ENCODE data around the gene EFCAB10.

GRCh38 chr7:105583061-105583460, 1.8 kb upstream of the EFCAB10 start:
- TF ChIP-seq ETV6 (CRISPR knock-in tag; IDR thresholded peaks at IDR 0.05): no peak
- TF ChIP-seq, protein P1, sequence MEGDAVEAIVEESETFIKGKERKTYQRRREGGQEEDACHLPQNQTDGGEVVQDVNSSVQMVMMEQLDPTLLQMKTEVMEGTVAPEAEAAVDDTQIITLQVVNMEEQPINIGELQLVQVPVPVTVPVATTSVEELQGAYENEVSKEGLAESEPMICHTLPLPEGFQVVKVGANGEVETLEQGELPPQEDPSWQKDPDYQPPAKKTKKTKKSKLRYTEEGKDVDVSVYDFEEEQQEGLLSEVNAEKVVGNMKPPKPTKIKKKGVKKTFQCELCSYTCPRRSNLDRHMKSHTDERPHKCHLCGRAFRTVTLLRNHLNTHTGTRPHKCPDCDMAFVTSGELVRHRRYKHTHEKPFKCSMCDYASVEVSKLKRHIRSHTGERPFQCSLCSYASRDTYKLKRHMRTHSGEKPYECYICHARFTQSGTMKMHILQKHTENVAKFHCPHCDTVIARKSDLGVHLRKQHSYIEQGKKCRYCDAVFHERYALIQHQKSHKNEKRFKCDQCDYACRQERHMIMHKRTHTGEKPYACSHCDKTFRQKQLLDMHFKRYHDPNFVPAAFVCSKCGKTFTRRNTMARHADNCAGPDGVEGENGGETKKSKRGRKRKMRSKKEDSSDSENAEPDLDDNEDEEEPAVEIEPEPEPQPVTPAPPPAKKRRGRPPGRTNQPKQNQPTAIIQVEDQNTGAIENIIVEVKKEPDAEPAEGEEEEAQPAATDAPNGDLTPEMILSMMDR (IDR thresholded peaks at IDR 0.05): no peak
- TF ChIP-seq AFF4 (CRISPR knock-in tag; IDR thresholded peaks at IDR 0.05; ENCODE audit: borderline replicate concordance): no peak
- no peak for TF ChIP-seq ATF1 (CRISPR knock-in tag; IDR thresholded peaks at IDR 0.05)
- TF ChIP-seq, protein P2, sequence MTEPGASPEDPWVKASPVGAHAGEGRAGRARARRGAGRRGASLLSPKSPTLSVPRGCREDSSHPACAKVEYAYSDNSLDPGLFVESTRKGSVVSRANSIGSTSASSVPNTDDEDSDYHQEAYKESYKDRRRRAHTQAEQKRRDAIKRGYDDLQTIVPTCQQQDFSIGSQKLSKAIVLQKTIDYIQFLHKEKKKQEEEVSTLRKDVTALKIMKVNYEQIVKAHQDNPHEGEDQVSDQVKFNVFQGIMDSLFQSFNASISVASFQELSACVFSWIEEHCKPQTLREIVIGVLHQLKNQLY (CRISPR knock-in tag; IDR thresholded peaks at IDR 0.05): no peak
- TF ChIP-seq, protein P3, sequence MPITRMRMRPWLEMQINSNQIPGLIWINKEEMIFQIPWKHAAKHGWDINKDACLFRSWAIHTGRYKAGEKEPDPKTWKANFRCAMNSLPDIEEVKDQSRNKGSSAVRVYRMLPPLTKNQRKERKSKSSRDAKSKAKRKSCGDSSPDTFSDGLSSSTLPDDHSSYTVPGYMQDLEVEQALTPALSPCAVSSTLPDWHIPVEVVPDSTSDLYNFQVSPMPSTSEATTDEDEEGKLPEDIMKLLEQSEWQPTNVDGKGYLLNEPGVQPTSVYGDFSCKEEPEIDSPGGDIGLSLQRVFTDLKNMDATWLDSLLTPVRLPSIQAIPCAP (CRISPR knock-in tag; IDR thresholded peaks at IDR 0.05): no peak
- TF ChIP-seq FOXJ3 (CRISPR knock-in tag; IDR thresholded peaks at IDR 0.05; ENCODE audit: borderline replicate concordance): no peak
- no peak for TF ChIP-seq USF1 (CRISPR knock-in tag; IDR thresholded peaks at IDR 0.05)
- no peak for TF ChIP-seq ZNF232 (CRISPR knock-in tag; IDR thresholded peaks at IDR 0.05)
- TF ChIP-seq MYBL2 (CRISPR knock-in tag; IDR thresholded peaks at IDR 0.05): no peak
- no peak for TF ChIP-seq JUN (CRISPR knock-in tag; IDR thresholded peaks at IDR 0.05)
- no peak for TF ChIP-seq SOX15 (CRISPR knock-in tag; IDR thresholded peaks at IDR 0.05)
- TF ChIP-seq TCF7 (CRISPR knock-in tag; IDR thresholded peaks at IDR 0.05; ENCODE audit: low read depth): no peak

All from WTC11 (cell line).